Small intestine (tissue), 16 donors: ENCODE results near the gene GAK. TPM values are rescaled to one million over a fixed set of nuclear protein-coding genes. Genes with fewer than 3 reads are reported as not detected.
A peak's percentile ranks its signal among the peaks of the same experiment; 100 is the strongest.
"Not testable (repeated sequence)": the region's sequence is repeated elsewhere in the genome, so short reads cannot be mapped to it uniquely, and the experiment has no call there.

ENCODE experiments used
- DNase-seq, 2 donors: peaks; one replicate each; pipeline versions ENCODE4 v3.0.0 to v3.0.0-alpha.2; 2013
- FAIRE-seq: peaks from 2 replicates; lab custom pipeline; 2012; peaks lifted over from hg19 to GRCh38; lab: Jason Lieb, UNC
- H3K27ac ChIP-seq, 3 donors: one replicate each; pipeline ENCODE4 v1.5.1; 2013; ENCODE audit warnings: low read length in 2 of 3, mild to moderate bottlenecking in 2 of 3, control low read depth in 1 of 3, inconsistent platforms in 1 of 3, low read depth in 1 of 3, moderate library complexity in 1 of 3
- H3K27me3 ChIP-seq, 3 donors: one replicate each; pipeline ENCODE4 v1.6.1; 2013; ENCODE audit warnings: low read length in 3 of 3, inconsistent platforms in 1 of 3; ENCODE audit not compliant: control insufficient read depth in 3 of 3, insufficient read depth in 3 of 3
- H3K36me3 ChIP-seq, 3 donors: one replicate each; pipeline ENCODE4 v1.6.1; 2013; ENCODE audit warnings: low read length in 3 of 3, inconsistent platforms in 1 of 3, low read depth in 1 of 3, mild to moderate bottlenecking in 1 of 3, moderate library complexity in 1 of 3; ENCODE audit not compliant: control insufficient read depth in 3 of 3, insufficient read depth in 2 of 3
- H3K4me1 ChIP-seq, 3 donors: one replicate each; pipeline ENCODE4 v1.6.1; 2013; ENCODE audit warnings: low read length in 2 of 3, inconsistent platforms in 1 of 3, low read depth in 1 of 3, mild to moderate bottlenecking in 1 of 3, moderate library complexity in 1 of 3; ENCODE audit not compliant: control insufficient read depth in 3 of 3, insufficient read depth in 2 of 3
- H3K4me3 ChIP-seq, 3 donors: one replicate each; pipeline ENCODE4 v1.5.1; 2013; ENCODE audit warnings: low read length in 3 of 3, control low read depth in 1 of 3, inconsistent platforms in 1 of 3, low read depth in 1 of 3, mild to moderate bottlenecking in 1 of 3, moderate library complexity in 1 of 3
- H3K9me3 ChIP-seq, 2 donors: one replicate each; pipeline ENCODE4 v1.6.1; 2013; ENCODE audit warnings: low read depth in 1 of 2, low read length in 1 of 2; ENCODE audit not compliant: control insufficient read depth in 2 of 2, insufficient read depth in 1 of 2
- WGBS, 3 donors: extraction: QIAGEN DNeasy Blood & Tissue Kit; methylation state at CpG; one replicate each; pipeline ENCODE4 v1.1.7; 2013; 5-methylcytosine and 5-hydroxymethylcytosine counted together
- long read RNA-seq, 10 donors: transcript quantifications; one replicate each; lab custom pipeline, GENCODE V29; 2026
- polyA plus RNA-seq, 4 donors: library from polyadenylated mRNA; stranded (reverse) in 3 of 4; unstranded in 1 of 4; fragments of 200-250 nt in 3 of 4; fragments of 120-200 nt in 1 of 4; gene quantifications; one replicate each; pipeline versions ENCODE4 v1.2.1 to v1.2.3, GENCODE V29; 2013
- donor health status: healthy with polysubstance abuse.
- donor health status: control.
- donor health status: control.
- donor health status: Bipolar disorder and iron deficiency.
- donor health status: healthy.

Gene GAK
- 100 to 1,000 TPM in 3 of 4 donors, 10 to 100 TPM in 1; 98.4 to 463 (median 230) TPM for polyA plus RNA-seq
- long read RNA-seq, donor 1 = 0 reads
- long read RNA-seq, donor 2, full-length matches to known transcripts = 2 of 2 reads
- long read RNA-seq, donor 2, partial matches to known transcripts = 0 of 2 reads
- long read RNA-seq, donor 2, other reads (novel, unspliced or antisense) = 0 of 2 reads
- long read RNA-seq, donor 3, partial matches to known transcripts = 0 of 4 reads
- long read RNA-seq, donor 3, other reads (novel, unspliced or antisense) = 0 of 4 reads
- long read RNA-seq, donor 4 = 0 reads
- long read RNA-seq, donor 5, partial matches to known transcripts = 0 of 4 reads
- long read RNA-seq, donor 5, other reads (novel, unspliced or antisense) = 0 of 4 reads
- long read RNA-seq, donor 6, partial matches to known transcripts = 7 of 10 reads
- long read RNA-seq, donor 6, other reads (novel, unspliced or antisense) = 0 of 10 reads
- long read RNA-seq, donor 7 = 0 reads
- long read RNA-seq, donor 8 = 0 reads
- long read RNA-seq, donor 9 = 0 reads
- long read RNA-seq, donor 10, partial matches to known transcripts = 0 of 5 reads
- long read RNA-seq, donor 10, other reads (novel, unspliced or antisense) = 0 of 5 reads

DNA sequence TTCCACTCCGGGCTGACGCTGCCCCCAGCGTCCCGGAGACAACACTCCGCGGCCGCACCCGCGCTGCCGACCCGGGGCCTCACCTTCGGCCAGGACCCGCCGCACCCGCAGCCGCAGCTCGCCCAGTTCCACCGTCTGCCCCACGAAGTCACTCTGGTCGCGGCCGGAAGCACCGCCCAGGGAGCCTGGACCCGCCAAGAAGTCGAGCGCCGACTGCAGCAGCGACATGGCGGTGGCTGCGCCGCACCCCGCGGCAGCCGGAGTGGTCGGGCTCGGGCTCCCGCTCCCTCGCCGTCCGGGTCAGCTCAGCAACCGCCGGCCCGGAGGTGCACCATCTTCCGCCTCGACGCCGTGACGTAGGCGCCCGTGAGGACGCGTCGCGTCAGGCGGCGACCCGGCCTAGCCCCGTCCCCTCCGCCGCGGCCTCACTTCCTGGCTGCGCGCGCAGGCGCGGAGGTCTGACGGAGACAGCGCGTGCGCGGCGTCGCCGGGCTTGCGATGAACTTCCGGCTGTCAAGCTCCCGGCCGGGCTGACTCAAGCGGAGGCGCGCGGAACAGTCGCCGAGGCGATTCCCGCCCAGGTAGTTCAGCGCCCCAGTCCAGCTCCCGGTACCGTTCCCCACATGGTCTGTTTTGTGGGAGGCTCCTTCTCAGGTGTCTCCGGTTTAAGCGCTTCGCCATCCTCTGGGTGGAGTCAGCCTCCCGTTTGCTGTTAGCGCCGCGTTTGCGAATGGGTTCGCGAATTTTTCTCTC is at the start of gene GAK, which contains the start of gene TMEM175:
TSS of gene GAK (minus strand) at position 357 of the 753 bp plus-strand sequence. CDS start at position 228, 129 bp downstream.
TSS of gene TMEM175 (plus strand) at position 501 of the 753 bp plus-strand sequence. CDS start 15,280 bp downstream, outside the sequence.
- WGBS, 3 donors = 0% methylated on average over 86 to 99 of the region's 99 CpGs
- peak; percentile 96 to 99 for DNase-seq
- Histone ChIP-seq H3K27me3 (no peaks in the 10 kb centered on the region), H3K4me3 (peak within 1 kb of the TSS; percentile 92 to 99 (median 99)), H3K36me3 (peaks cover 0 to 10% (median 0%) of the 10 kb centered on the region in 3 donors), H3K9me3 (no peaks in the 10 kb centered on the region), H3K27ac (peak within 1 kb of the TSS; percentile 87 to 98 (median 98)), H3K4me1 (peaks cover 4 to 26% (median 13%) of the 10 kb centered on the region in 3 donors)
- no peak for FAIRE-seq

DNA sequence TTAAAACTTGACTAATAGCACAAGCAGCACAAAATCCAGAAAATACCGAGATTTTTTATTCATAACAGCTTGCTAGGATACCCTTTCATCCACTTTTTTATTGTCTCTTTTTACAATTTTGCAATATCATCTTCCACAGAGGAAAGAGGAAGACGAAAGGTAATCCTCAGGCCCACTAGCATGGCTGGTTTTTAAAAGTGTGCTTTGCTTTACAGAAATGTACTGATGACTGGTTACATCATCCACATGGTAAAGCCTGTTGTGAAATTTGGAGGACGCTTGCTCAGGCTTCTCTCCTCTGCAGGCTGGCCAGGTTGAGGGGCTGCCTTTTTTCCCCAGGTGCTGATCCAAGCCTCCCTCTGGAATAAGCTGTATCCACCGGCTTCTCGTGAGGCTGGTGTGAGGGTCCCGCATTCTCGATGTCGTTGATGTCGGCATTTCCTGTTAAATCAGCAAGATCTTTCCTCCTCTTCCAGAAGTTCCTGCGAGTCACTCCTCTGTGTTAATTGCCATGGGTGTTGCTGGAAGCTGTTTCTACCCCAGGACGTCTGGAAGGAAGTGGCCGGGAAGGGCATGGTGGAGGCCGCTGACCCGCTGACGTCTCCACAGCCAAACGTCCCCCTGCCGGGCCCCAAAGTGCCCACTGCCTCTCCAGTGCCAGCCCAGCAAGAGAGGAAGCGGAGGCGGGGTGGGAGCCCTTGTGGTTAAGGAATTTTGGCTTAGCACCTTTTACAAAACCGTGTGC is 47.0 kb upstream of the GAK start:
- WGBS, 3 donors = 63 to 84% (median 80%) methylated on average over 20 of the region's 20 CpGs
- Histone ChIP-seq H3K4me3 (no peak overlapping the region), H3K4me1 (no peaks in the 10 kb centered on the region), H3K27me3 (no peaks in the 10 kb centered on the region), H3K36me3 (peaks cover 0 to 2% (median 0%) of the 10 kb centered on the region in 3 donors), H3K27ac (no peak overlapping the region), H3K9me3 (peaks cover 0 to 10% of the 10 kb centered on the region in 2 donors)
- DNase-seq (no peak), FAIRE-seq (no peak)

- not testable (repeated sequence) for H3K27ac ChIP-seq, H3K4me3 ChIP-seq, H3K36me3 ChIP-seq, DNase-seq, FAIRE-seq, H3K27me3 ChIP-seq
- H3K4me1 ChIP-seq = peaks cover 0 to 10% (median 6%) of the 10 kb centered on the region in 3 donors
- WGBS, 3 donors = 95 to 99% (median 97%) methylated on average over 8 to 20 of the region's 25 CpGs
- H3K9me3 ChIP-seq = peaks cover 0 to 11% of the 10 kb centered on the region in 2 donors
Measured at GRCh38 chr4:976016-976415, 43.9 kb upstream of the GAK start.

- FAIRE-seq (no peak), DNase-seq (no peak)
- WGBS, 3 donors = 93 to 99% (median 96%) methylated on average over 6 to 9 of the region's 9 CpGs
- Histone ChIP-seq H3K4me1 (peaks cover 7 to 21% (median 9%) of the 10 kb centered on the region in 3 donors), H3K36me3 (peaks cover 0 to 8% (median 0%) of the 10 kb centered on the region in 3 donors), H3K4me3 (no peak overlapping the region), H3K27ac (no peak overlapping the region), H3K9me3 (peaks cover 0 to 11% of the 10 kb centered on the region in 2 donors), H3K27me3 (no peaks in the 10 kb centered on the region)
Measured at GRCh38 chr4:974668-975067, 42.6 kb upstream of the GAK start.

- FAIRE-seq (no peak), DNase-seq (peak; percentile 87)
- H3K9me3 ChIP-seq = peaks cover 0 to 11% of the 10 kb centered on the region in 2 donors
- H3K27me3 ChIP-seq = no peaks in the 10 kb centered on the region
- peaks cover 7 to 28% (median 9%) of the 10 kb centered on the region in 3 donors for H3K4me1 ChIP-seq
- peak within 1 kb of the TSS; percentile 47 to 95 (median 83) for H3K4me3 ChIP-seq
- WGBS, 3 donors = 24 to 44% (median 35%) methylated on average over 60 to 123 of the region's 123 CpGs
- peak within 1 kb of the TSS; percentile 21 to 93 (median 87) for H3K27ac ChIP-seq
- H3K36me3 ChIP-seq = peaks cover 0 to 11% (median 0%) of the 10 kb centered on the region in 3 donors
Measured at GRCh38 chr4:973431-974397, 41.6 kb upstream of the GAK start, which contains the start of gene DGKQ. TSS of gene DGKQ (minus strand) at chr4:973569. CDS start at chr4:973482, 87 bp downstream.

- Histone ChIP-seq H3K9me3 (peaks cover 0 to 11% of the 10 kb centered on the region in 2 donors), H3K36me3 (peaks cover 0 to 11% (median 0%) of the 10 kb centered on the region in 3 donors), H3K27me3 (peaks cover 0 to 4% (median 0%) of the 10 kb centered on the region in 3 donors), H3K4me1 (peaks cover 7 to 33% (median 9%) of the 10 kb centered on the region in 3 donors), H3K27ac (peak overlapping the region; percentile 21 to 93 (median 87)), H3K4me3 (peak overlapping the region; percentile 47 to 95 (median 83))
- FAIRE-seq (no peak), DNase-seq (peak; percentile 49 to 61)
- 0 to 1% (median 1%) methylated on average over 45 to 65 of the region's 65 CpGs for WGBS, 3 donors
Measured at GRCh38 chr4:972651-973424, 40.7 kb upstream of the GAK start.
